Upper lobe of left lung (tissue), 4 donors: ENCODE measurements around the gene PSMA8.

ENCODE experiments used
- CTCF ChIP-seq, 6 experiments: fragments of 450-650 bp in 4 of 6; fragments of 200-600 bp in 2 of 6; sonication (generic) in 2 of 6; IDR thresholded peaks; one replicate each; pipeline ENCODE4 v1.5.1; 2016 to 2019; ENCODE audit warnings: antibody characterized with exemption in 6 of 6
- EP300 ChIP-seq, 4 donors: sonication (generic); formaldehyde crosslinking; IDR thresholded peaks; one replicate each; pipeline ENCODE4 v1.5.1; 2017; ENCODE audit warnings: antibody characterized with exemption in 4 of 4, control low read depth in 2 of 4
- POLR2A ChIP-seq, 4 donors: fragments of 450-650 bp; IDR thresholded peaks; one replicate each; pipeline ENCODE4 v1.5.1; 2016 to 2017; ENCODE audit warnings: antibody characterized with exemption in 4 of 4, mild to moderate bottlenecking in 2 of 4
- POLR2AphosphoS5 ChIP-seq, 2 donors: sonication (generic); formaldehyde crosslinking; IDR thresholded peaks; one replicate each; pipeline ENCODE4 v1.5.1; 2017; ENCODE audit warnings: antibody characterized with exemption in 2 of 2

GRCh38 chr18:26225022-26225693, 91.5 kb downstream of the PSMA8 start:
- no peak for TF ChIP-seq CTCF (IDR thresholded peaks at IDR 0.05)
- TF ChIP-seq POLR2A (IDR thresholded peaks at IDR 0.05) = no peak
- no peak for TF ChIP-seq POLR2AphosphoS5 (IDR thresholded peaks at IDR 0.05)
- no peak for TF ChIP-seq EP300 (IDR thresholded peaks at IDR 0.05)
